Brain microvascular endothelial cell (primary cell): ENCODE results near the gene NAPSA.
"Not testable (repeated sequence)": the region's sequence is repeated elsewhere in the genome, so short reads cannot be mapped to it uniquely, and the experiment has no call there.

Source experiments
- DNase-seq: peaks from one replicate; pipeline ENCODE4 v3.0.0-alpha.2; 2020
- H3K27ac ChIP-seq: fragments of 250-450 bp; sonication (Bioruptor Pico); 2 replicates; pipeline ENCODE4 v1.5.1; 2020; ENCODE audit warnings: mild to moderate bottlenecking, moderate library complexity
- H3K27me3 ChIP-seq: fragments of 250-450 bp; sonication (Bioruptor Pico); replicated peaks from 2 replicates; pipeline ENCODE4 v1.5.1; 2020; ENCODE audit warnings: mild to moderate bottlenecking
- H3K36me3 ChIP-seq: fragments of 250-450 bp; sonication (Bioruptor Pico); replicated peaks from 2 replicates; pipeline ENCODE4 v1.5.1; 2020; ENCODE audit warnings: mild to moderate bottlenecking
- H3K4me3 ChIP-seq: 2 replicates; pipeline ENCODE4 v1.5.1; 2011; ENCODE audit warnings: low read depth, mild to moderate bottlenecking, control low read depth, low read length, moderate library complexity
- in situ Hi-C: cut with HindIII; loops from 2 replicates; pipeline ENCODE4 v1.10.0; 2017; ENCODE audit warnings: low sequenced_read_pairs, low pct_ligation_motif_present
- TF ChIP-seq, protein P1 (sequence below): IDR thresholded peaks from 2 replicates; pipeline ENCODE4 v1.5.1; 2011; ENCODE audit warnings: low read depth, mild to moderate bottlenecking, moderate library complexity, low read length, control low read depth, inconsistent platforms; ENCODE audit errors: missing control alignments

The NAPSA gene

GRCh38 chr19:50399368-50399745 lies 33.9 kb upstream of the NAPSA start:
- H3K4me3 ChIP-seq: no peak overlapping the region
- H3K36me3 ChIP-seq: peaks cover 3% of the 10 kb centered on the region
- no peak overlapping the region for H3K27ac ChIP-seq
- H3K27me3 ChIP-seq: no peaks in the 10 kb centered on the region
- TF ChIP-seq, protein P1, sequence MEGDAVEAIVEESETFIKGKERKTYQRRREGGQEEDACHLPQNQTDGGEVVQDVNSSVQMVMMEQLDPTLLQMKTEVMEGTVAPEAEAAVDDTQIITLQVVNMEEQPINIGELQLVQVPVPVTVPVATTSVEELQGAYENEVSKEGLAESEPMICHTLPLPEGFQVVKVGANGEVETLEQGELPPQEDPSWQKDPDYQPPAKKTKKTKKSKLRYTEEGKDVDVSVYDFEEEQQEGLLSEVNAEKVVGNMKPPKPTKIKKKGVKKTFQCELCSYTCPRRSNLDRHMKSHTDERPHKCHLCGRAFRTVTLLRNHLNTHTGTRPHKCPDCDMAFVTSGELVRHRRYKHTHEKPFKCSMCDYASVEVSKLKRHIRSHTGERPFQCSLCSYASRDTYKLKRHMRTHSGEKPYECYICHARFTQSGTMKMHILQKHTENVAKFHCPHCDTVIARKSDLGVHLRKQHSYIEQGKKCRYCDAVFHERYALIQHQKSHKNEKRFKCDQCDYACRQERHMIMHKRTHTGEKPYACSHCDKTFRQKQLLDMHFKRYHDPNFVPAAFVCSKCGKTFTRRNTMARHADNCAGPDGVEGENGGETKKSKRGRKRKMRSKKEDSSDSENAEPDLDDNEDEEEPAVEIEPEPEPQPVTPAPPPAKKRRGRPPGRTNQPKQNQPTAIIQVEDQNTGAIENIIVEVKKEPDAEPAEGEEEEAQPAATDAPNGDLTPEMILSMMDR: no peak
- in situ Hi-C loops: no loop called here
- DNase-seq: no peak

GRCh38 chr19:50398675-50399367 lies 33.4 kb upstream of the NAPSA start:
- TF ChIP-seq, protein P1: no peak
- in situ Hi-C loops: no loop called here
- H3K36me3 ChIP-seq: peaks cover 3% of the 10 kb centered on the region
- no peaks in the 10 kb centered on the region for H3K27me3 ChIP-seq
- no peak for DNase-seq
- no peak overlapping the region for H3K4me3 ChIP-seq
- H3K27ac ChIP-seq: no peak overlapping the region

- DNase-seq: no peak
- in situ Hi-C loops: no loop called here
- TF ChIP-seq, protein P1: no peak
- no peaks in the 10 kb centered on the region for H3K27me3 ChIP-seq
- H3K4me3 ChIP-seq: no peak overlapping the region
- no peaks in the 10 kb centered on the region for H3K36me3 ChIP-seq
- H3K27ac ChIP-seq: no peak overlapping the region
These were observed 28.6 kb upstream of the NAPSA start for GRCh38 chr19:50394017-50394416.

DNA sequence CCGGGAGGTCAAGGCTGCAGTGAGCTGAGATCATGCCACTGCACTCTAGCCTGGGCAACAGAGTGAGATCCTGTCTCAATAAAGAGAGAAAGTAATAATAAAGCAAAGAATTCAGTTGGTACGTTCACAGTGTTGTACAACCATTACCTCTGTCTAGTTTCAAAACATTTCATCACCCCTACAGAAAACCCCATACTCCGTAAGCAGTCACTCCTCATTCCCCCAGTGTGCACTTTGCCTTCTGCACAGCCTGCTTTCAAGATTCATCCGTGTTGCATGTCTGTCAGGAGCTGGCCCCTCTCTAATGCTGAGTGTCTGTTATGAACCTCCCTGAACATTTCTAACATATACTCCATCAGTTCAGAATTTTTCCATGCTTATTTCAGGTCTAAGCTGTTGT lies 28.1 kb upstream of the NAPSA start:
- TF ChIP-seq, protein P1: no peak
- H3K36me3 ChIP-seq: no peaks in the 10 kb centered on the region
- no peak for DNase-seq

DNA sequence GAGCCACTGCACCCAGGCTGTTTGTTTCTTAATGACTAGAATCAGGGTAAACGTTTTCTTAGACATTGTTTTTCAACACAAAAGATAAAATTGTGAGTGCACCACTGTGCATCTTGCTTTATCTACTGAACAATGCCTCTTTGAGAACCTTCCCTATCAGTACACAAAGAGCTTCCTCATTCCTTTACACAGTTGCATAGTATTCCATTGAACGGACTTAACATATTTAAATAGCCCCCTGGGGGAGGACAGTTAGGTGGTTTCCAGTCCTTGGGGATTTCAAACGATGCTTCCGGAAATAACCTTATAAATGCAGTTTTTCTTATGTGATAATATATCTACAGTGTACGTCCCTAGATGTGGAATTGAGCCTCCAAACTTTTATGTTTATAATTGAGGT lies 27.3 kb upstream of the NAPSA start:
- DNase-seq: no peak
- Histone ChIP-seq H3K36me3 (no peaks in the 10 kb centered on the region), H3K4me3 (no peak overlapping the region), H3K27me3 (no peaks in the 10 kb centered on the region), H3K27ac (no peak overlapping the region)
- TF ChIP-seq, protein P1: no peak
- in situ Hi-C loops: no loop called here

More for the DNA sequence above, 28.1 kb upstream of the NAPSA start:
- no peak overlapping the region for H3K4me3 ChIP-seq
- in situ Hi-C loops: no loop called here
- no peaks in the 10 kb centered on the region for H3K27me3 ChIP-seq
- no peak overlapping the region for H3K27ac ChIP-seq

GRCh38 chr19:50390952-50391351 lies 25.5 kb upstream of the NAPSA start:
- H3K27me3 ChIP-seq, H3K4me3 ChIP-seq, H3K27ac ChIP-seq, DNase-seq, in situ Hi-C loops, H3K36me3 ChIP-seq: not testable (repeated sequence)

DNA sequence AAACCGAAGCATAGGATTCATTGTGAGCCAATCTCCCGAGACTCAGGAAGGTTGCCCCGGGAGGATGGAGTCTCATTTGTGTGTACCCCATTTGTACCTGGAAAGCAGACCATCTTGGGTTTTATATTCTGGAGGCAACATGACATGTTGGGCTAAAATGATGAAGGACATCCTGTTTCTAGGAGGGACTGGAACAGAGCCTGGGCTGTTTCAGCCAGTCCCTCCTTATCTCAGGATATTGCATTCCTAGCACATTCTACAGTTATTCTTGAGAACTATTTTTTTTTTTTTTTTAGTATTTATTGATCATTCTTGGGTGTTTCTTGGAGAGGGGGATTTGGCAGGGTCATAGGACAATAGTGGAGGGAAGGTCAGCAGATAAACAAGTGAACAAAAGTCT lies 24.9 kb upstream of the NAPSA start:
- H3K36me3 ChIP-seq, H3K27me3 ChIP-seq, in situ Hi-C loops, H3K27ac ChIP-seq, DNase-seq, H3K4me3 ChIP-seq: not testable (repeated sequence)
